Prostate gland (tissue), 2 donors: ENCODE results near the gene PDP2. TPM values are rescaled to one million over a fixed set of nuclear protein-coding genes. Genes with fewer than 3 reads are reported as not detected.
"Not testable (repeated sequence)": the region's sequence is repeated elsewhere in the genome, so short reads cannot be mapped to it uniquely, and the experiment has no call there.

Experiments
- DNase-seq: peaks from one replicate; pipeline ENCODE4 v3.0.0-alpha.2; 2019; ENCODE audit warnings: low spot score
- H3K27ac ChIP-seq, 2 donors: fragments of 200-600 bp; sonication (generic); 2 replicates each; pipeline ENCODE4 v1.5.1; 2017 to 2019
- H3K27me3 ChIP-seq: fragments of 200-600 bp; sonication (generic); replicated peaks from 2 replicates; pipeline ENCODE4 v1.5.1; 2019; ENCODE audit not compliant: insufficient read depth
- H3K36me3 ChIP-seq, 2 donors: fragments of 200-600 bp; sonication (generic); 1 replicate in 1 of 2; 2 replicates in 1 of 2; pipeline versions ENCODE4 v1.5.1 to v1.8.1; 2017 to 2019
- H3K4me1 ChIP-seq: fragments of 200-600 bp; sonication (generic); replicated peaks from 2 replicates; pipeline ENCODE4 v1.5.1; 2019
- H3K4me3 ChIP-seq, 2 donors: fragments of 200-600 bp; sonication (generic); 2 replicates each; pipeline ENCODE4 v1.5.1; 2017 to 2019
- H3K9me3 ChIP-seq: fragments of 200-600 bp; sonication (generic); 2 replicates; pipeline ENCODE4 v1.5.1; 2017
- POLR2A ChIP-seq: fragments of 450-650 bp; IDR thresholded peaks from one replicate; pipeline ENCODE4 v1.6.1; 2016; ENCODE audit warnings: antibody characterized with exemption, mild to moderate bottlenecking
- POLR2AphosphoS5 ChIP-seq: sonication (generic); formaldehyde crosslinking; IDR thresholded peaks from one replicate; pipeline ENCODE4 v1.6.1; 2017; ENCODE audit warnings: antibody characterized with exemption
- WGBS: methylation state at CpG from one replicate; pipeline ENCODE4 v1.1.5; 2018; 5-methylcytosine and 5-hydroxymethylcytosine counted together
- intact Hi-C: fragments of 100-400 bp; cut with DNase I; formaldehyde crosslinking; loops from one replicate; pipeline ENCODE4 v1.14.2; 2022
- total RNA-seq, 2 donors: library from RNA; depleted of rRNA; stranded (reverse); fragments of >200 nt; gene quantifications; one replicate each; pipeline ENCODE4 v1.1.0, GENCODE V29; 2016
- TF ChIP-seq, protein P1 (sequence below), 4 experiments: fragments of 200-600 bp in 2 of 4; fragments of 450-650 bp in 2 of 4; sonication (generic) in 2 of 4; IDR thresholded peaks; 1 replicate in 3 of 4; 2 replicates in 1 of 4; pipeline ENCODE4 v1.5.1; 2016 to 2019; ENCODE audit warnings: antibody characterized with exemption in 4 of 4, mild to moderate bottlenecking in 2 of 4, moderate library complexity in 2 of 4

PDP2 gene
- total RNA-seq, 2 donors from 2014 or later, result 9.2 to 21.9 TPM

GRCh38 chr16:66930189-66930588, 49.9 kb downstream of the PDP2 start:
- Histone ChIP-seq H3K4me1 (peaks cover 16% of the 10 kb centered on the region), H3K9me3 (no peaks in the 10 kb centered on the region), H3K4me3 (no peak overlapping the region), H3K36me3 (no peaks in the 10 kb centered on the region), H3K27me3 (no peaks in the 10 kb centered on the region), H3K27ac (no peak overlapping the region)
- intact Hi-C loops, result no loop called here
- WGBS, result 67% methylated on average over 4 of the region's 4 CpGs
- TF ChIP-seq, protein P1, sequence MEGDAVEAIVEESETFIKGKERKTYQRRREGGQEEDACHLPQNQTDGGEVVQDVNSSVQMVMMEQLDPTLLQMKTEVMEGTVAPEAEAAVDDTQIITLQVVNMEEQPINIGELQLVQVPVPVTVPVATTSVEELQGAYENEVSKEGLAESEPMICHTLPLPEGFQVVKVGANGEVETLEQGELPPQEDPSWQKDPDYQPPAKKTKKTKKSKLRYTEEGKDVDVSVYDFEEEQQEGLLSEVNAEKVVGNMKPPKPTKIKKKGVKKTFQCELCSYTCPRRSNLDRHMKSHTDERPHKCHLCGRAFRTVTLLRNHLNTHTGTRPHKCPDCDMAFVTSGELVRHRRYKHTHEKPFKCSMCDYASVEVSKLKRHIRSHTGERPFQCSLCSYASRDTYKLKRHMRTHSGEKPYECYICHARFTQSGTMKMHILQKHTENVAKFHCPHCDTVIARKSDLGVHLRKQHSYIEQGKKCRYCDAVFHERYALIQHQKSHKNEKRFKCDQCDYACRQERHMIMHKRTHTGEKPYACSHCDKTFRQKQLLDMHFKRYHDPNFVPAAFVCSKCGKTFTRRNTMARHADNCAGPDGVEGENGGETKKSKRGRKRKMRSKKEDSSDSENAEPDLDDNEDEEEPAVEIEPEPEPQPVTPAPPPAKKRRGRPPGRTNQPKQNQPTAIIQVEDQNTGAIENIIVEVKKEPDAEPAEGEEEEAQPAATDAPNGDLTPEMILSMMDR (IDR thresholded peaks at IDR 0.05), result no peak
- TF ChIP-seq POLR2AphosphoS5 (no peak), POLR2A (no peak)
- no peak for DNase-seq

DNA sequence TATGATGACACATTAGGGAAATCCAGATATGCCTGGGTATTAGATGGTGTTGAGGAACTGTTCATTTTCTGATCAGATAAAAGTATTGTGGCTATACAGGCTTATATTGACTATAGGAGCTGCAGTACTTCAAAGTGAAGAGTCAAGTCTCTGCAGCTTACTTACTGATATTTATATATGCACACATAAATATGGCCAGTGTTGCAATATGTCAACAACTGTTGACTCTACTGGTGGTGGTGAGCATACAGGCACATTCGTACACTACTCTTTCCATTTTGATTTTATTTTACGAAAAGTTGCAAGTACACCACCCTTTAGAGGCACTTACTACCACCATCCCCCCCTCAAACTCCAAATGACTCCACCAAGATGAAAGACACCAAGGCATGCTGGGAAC, 51.4 kb downstream of the PDP2 start:
- H3K4me3 ChIP-seq, result no peak overlapping the region
- H3K4me1 ChIP-seq, result peaks cover 22% of the 10 kb centered on the region
- WGBS, result 89% methylated on average over 2 of the region's 2 CpGs
- DNase-seq, result no peak
- H3K27me3 ChIP-seq, result no peaks in the 10 kb centered on the region
- intact Hi-C loops, result no loop called here
- H3K36me3 ChIP-seq, result no peaks in the 10 kb centered on the region
- H3K9me3 ChIP-seq, result no peaks in the 10 kb centered on the region
- no peak for TF ChIP-seq POLR2A
- TF ChIP-seq, protein P1 (IDR thresholded peaks at IDR 0.05), result no peak
- H3K27ac ChIP-seq, result no peak overlapping the region

- Histone ChIP-seq H3K27me3 (no peaks in the 10 kb centered on the region), H3K36me3 (no peaks in the 10 kb centered on the region), H3K9me3 (no peaks in the 10 kb centered on the region), H3K4me1 (peaks cover 22% of the 10 kb centered on the region), H3K27ac (no peak overlapping the region), H3K4me3 (no peak overlapping the region)
- DNase-seq, result no peak
- WGBS, result 89% methylated on average over 4 of the region's 4 CpGs
- intact Hi-C loops, result no loop called here
- TF ChIP-seq POLR2A (no peak), POLR2AphosphoS5 (no peak)
- TF ChIP-seq, protein P1 (IDR thresholded peaks at IDR 0.05), result no peak
These were observed 51.8 kb downstream of the PDP2 start for GRCh38 chr16:66932076-66932475.

DNA sequence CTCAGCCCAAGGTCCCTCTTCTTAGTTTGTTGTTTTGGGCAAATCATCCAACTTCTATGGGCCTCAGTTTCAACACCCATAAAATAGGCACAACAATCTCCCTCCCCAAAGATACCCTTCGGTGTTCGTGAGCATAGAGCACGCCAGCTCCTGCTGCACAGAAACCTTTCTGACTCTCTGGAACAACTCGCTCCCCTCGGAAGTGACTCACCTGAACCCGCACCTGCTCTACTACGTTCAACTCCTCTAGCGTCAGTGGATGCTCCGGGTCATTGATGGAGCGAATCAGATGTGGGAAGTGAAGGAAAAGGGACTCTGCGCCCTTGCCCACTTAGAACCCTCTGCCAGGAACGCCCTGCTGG, 53.4 kb downstream of the PDP2 start:
- Histone ChIP-seq H3K36me3 (no peaks in the 10 kb centered on the region), H3K9me3 (no peaks in the 10 kb centered on the region), H3K27ac (peak overlapping the region; percentile 89 to 92), H3K4me3 (peak overlapping the region; percentile 99 to 100), H3K27me3 (no peaks in the 10 kb centered on the region), H3K4me1 (peaks cover 22% of the 10 kb centered on the region)
- intact Hi-C loops, result no loop called here
- no peak for TF ChIP-seq POLR2AphosphoS5
- no peak for TF ChIP-seq POLR2A
- TF ChIP-seq, protein P1 (IDR thresholded peaks at IDR 0.05), result no peak
- no peak for DNase-seq
- 1% methylated on average over 12 of the region's 12 CpGs for WGBS

DNA sequence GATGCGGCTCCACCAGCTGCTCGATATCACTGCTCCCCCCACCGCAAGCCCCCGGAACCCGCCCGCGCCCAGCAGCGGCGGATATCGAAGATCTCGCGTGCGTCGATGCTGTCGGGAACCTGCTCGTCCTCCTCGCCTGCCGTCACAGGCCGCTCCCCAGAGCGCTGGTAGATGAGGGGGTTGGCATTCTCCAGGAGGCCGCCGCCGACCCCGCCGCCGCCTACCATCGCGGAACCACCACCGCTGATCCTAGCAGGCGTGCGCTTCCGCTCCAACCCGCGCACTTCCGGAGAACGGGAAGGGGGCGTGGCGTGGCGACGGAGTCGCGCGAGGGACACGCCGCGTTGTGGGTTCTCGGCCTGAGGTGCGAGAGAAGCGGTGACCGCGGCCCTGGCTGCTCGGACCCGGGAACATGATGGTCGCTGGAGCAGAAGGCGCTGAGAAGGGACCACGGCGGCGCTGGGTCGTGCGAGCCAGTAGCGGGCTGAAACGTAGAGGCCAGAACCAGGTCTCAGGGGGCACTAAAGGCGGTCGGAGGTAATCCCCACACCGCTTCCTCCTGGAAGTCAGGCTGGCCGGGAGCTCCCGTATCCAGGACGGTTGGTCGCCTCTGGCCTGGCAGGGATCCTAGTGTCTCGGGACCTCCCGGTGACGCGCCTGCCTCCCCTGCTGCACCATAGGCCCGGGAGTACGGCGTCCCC, 54.0 kb downstream of the PDP2 start, which contains the start of gene CIAO2B:
Gene CIAO2B, minus strand, starts transcription at position 265 of the 701 bp plus-strand sequence. Its CDS starts 38 bp downstream, at position 227.
- TF ChIP-seq POLR2A, result peak; percentile 84
- TF ChIP-seq, protein P1 (IDR thresholded peaks at IDR 0.05), result no peak
- peak; percentile 99 for TF ChIP-seq POLR2AphosphoS5
- H3K27ac ChIP-seq, result peak within 1 kb of the TSS; percentile 89 to 92
- intact Hi-C loops, result no loop called here
- peak; percentile 84 for DNase-seq
- peak within 1 kb of the TSS; percentile 99 to 100 for H3K4me3 ChIP-seq
- no peaks in the 10 kb centered on the region for H3K27me3 ChIP-seq
- no peaks in the 10 kb centered on the region for H3K36me3 ChIP-seq
- WGBS, result under 1% methylated on average over 48 of the region's 76 CpGs
- H3K4me1 ChIP-seq, result peaks cover 22% of the 10 kb centered on the region
- no peaks in the 10 kb centered on the region for H3K9me3 ChIP-seq

GRCh38 chr16:66934839-66935313, 54.6 kb downstream of the PDP2 start:
- intact Hi-C loops, H3K36me3 ChIP-seq, H3K9me3 ChIP-seq, H3K27me3 ChIP-seq, DNase-seq: not testable (repeated sequence)
- Histone ChIP-seq H3K27ac (peak overlapping the region; percentile 89 to 92), H3K4me1 (peaks cover 22% of the 10 kb centered on the region), H3K4me3 (peak overlapping the region; percentile 99 to 100)
- WGBS, result under 1% methylated on average over 22 of the region's 24 CpGs
